Body of pancreas (tissue), 4 donors: Measurements from ENCODE around the gene ANKRD11.

Experiments
- POLR2A ChIP-seq, 3 donors: fragments of 450-650 bp; IDR thresholded peaks; one replicate each; pipeline ENCODE4 v1.6.1; 2016; ENCODE audit warnings: antibody characterized with exemption in 3 of 3, mild to moderate bottlenecking in 2 of 3
- TF ChIP-seq, protein P1 (sequence below), 7 experiments: fragments of 450-650 bp in 4 of 7; fragments of 200-600 bp in 3 of 7; sonication (generic) in 3 of 7; IDR thresholded peaks; one replicate each; pipeline ENCODE4 v1.5.1; 2016 to 2019; ENCODE audit warnings: antibody characterized with exemption in 7 of 7

DNA sequence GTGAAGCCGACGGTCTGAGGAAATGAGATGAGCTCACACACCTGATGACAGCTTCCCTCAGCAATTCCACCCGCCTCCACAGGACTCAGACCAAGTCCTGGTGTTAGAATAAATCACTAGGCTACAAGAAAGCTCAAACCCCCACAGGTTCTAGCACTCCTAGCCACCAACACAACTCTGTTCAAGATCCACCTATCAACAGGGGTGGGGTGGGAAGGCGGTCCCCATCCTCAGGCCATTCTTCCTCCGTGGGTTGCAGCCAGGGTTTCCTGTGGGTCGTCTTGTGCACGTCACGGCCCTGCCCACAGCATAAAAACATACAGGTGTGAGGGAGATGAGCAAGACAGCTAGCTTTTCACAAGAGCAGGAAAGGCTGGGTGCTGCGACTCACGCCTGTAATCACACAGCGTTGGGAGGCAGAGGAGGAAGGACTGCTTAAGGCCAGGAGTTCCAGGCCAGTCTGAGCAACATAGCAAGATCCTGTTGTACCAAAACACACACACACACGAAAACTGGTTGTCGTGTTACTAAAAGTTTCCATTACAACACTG lies 81.1 kb downstream of the ANKRD11 start:
- TF ChIP-seq, protein P1, sequence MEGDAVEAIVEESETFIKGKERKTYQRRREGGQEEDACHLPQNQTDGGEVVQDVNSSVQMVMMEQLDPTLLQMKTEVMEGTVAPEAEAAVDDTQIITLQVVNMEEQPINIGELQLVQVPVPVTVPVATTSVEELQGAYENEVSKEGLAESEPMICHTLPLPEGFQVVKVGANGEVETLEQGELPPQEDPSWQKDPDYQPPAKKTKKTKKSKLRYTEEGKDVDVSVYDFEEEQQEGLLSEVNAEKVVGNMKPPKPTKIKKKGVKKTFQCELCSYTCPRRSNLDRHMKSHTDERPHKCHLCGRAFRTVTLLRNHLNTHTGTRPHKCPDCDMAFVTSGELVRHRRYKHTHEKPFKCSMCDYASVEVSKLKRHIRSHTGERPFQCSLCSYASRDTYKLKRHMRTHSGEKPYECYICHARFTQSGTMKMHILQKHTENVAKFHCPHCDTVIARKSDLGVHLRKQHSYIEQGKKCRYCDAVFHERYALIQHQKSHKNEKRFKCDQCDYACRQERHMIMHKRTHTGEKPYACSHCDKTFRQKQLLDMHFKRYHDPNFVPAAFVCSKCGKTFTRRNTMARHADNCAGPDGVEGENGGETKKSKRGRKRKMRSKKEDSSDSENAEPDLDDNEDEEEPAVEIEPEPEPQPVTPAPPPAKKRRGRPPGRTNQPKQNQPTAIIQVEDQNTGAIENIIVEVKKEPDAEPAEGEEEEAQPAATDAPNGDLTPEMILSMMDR (IDR thresholded peaks at IDR 0.05) = no peak
- TF ChIP-seq POLR2A (IDR thresholded peaks at IDR 0.05) = no peak
